Left cardiac atrium (tissue), 4 donors: ENCODE results near the gene UGGT2. TPM values are rescaled to one million over a fixed set of nuclear protein-coding genes. Genes with fewer than 3 reads are reported as not detected.
"Not testable (repeated sequence)": the region's sequence is repeated elsewhere in the genome, so short reads cannot be mapped to it uniquely, and the experiment has no call there.

ENCODE experiments used
- ATAC-seq, 2 donors: fragments of 200-7000 bp; cut with Tn5 transposase; one replicate each; pipeline ENCODE4 v1.9.1; 2020; ENCODE audit warnings: mild to moderate bottlenecking in 2 of 2, moderate library complexity in 2 of 2
- DNase-seq: peaks from one replicate; pipeline ENCODE4 v3.0.0-alpha.2; 2020
- intact Hi-C, 2 donors: fragments of 100-400 bp; cut with DNase I; formaldehyde crosslinking; loops; one replicate each; pipeline versions ENCODE4 v1.14.1 to v1.15.1; 2022 to 2023
- total RNA-seq, 2 donors: library from RNA; stranded (reverse); fragmentation: NEBNext Ultra II Directional; extraction: Animal tissue kit (Norgen Biotek cat#: 25700); gene quantifications; one replicate each; pipeline ENCODE4 v1.2.1, GENCODE V29; 2021
- donor health status: DM: no; HTN: yes; CAD: no.
- donor health status: DM: no; HTN: yes; CAD: no; lungs with severe emphysema.
- donor health status: DM: yes; HTN: yes; CAD: no.
- donor health status: Dilated cardiomyopathy.

UGGT2 gene
- total RNA-seq, 2 donors from 2014 or later = 17.0 to 27.3 TPM

DNA sequence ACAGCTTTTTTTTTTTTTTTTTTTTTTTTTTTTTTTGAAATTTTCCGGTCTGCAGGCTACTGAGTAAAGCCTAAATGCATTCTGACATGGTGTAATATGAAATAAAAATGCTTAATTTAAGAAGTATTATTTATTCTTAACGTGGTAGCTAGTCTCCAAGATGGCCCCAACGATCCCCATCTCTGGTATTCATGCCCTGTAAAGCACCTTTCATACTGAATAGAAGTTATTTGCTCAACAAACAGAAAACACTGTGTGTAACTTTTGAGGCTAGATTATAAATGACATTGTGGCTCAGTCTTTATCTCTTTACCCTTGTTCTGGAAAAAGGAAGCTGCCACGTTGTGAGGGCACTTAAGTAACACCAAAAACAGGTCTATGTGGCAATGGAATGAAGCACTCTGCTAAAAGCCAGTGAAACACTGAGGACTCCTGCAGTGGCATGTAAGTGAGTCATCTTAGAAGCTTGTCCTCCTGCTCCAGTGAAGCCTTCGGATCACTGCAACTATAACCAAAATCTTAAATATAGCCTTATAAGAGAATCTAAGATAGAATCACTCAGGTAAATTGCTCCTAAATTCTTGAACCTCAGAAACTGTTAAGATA, 128.7 kb downstream of the UGGT2 start:
- no peak for ATAC-seq
- DNase-seq = no peak
- intact Hi-C loops = no loop called here

DNA sequence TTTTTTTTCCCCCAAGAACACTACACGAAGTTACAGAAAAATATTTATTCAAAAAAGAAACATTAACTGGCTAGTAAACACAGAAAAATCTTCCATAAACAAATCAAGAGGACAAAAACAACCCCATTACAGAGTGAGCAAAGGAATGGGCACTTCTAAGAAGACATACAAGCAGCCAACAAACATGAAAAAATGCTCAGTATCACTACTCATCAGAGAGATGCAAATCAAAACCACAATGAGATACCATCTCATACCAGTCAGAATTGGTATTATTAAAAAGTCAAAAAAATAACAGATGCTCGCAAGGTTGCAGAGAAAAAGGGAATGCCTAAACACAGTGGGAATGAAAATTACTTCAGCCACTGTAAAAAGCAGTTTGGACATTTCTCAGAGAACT, 131.7 kb downstream of the UGGT2 start:
- intact Hi-C loops = no loop called here
- DNase-seq (no peak), ATAC-seq (no peak)

GRCh38 chr13:95920485-95920884, 132.7 kb downstream of the UGGT2 start:
- DNase-seq (no peak), ATAC-seq (no peak)
- intact Hi-C loops = no loop called here

DNA sequence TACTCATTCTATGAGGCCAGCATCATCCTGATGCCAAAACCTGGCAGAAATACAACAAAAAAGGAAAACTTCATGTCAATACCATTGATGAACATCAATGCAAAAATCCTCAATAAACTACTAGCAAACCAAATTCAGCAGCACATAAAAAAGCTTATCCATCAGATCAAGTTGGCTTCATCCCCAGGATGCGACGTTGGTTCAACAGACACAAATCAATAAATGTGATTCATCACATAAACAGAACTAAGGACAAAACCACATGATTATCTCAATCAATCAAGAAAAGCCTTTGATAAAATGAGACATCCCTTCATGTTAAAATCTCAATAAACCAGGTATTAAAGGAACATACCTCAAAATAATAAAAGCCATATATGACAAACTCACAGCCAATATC, 134.3 kb downstream of the UGGT2 start:
- intact Hi-C loops = no loop called here
- ATAC-seq = no peak
- no peak for DNase-seq

GRCh38 chr13:95914991-95915501, 138.2 kb downstream of the UGGT2 start:
- ATAC-seq (no peak), DNase-seq (no peak)
- intact Hi-C loops = no loop called here

GRCh38 chr13:95906999-95907398, 146.2 kb downstream of the UGGT2 start:
- DNase-seq (no peak), ATAC-seq (no peak)
- intact Hi-C loops = no loop called here

DNA sequence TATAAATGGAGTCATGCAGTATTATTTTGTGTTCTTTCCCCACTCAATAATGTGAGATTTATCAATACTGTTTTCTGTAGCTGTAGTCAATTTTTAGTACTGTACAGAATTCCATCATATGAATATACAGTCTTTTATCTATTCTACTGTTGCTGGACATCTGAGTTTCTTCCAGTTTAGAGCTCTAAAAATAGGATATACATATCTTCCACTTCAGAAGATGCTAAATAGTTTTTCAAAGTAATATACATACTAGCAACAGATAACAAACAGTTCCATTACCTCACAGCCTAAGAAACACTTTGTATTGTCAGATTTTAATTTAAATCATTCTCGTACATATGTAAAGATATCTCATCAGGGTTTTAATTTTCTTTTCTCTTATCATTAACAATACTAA, 149.6 kb downstream of the UGGT2 start:
- intact Hi-C loops = no loop called here
- no peak for ATAC-seq
- no peak for DNase-seq

- ATAC-seq = no peak
- intact Hi-C loops = no loop called here
Observed at GRCh38 chr13:95902741-95903140, 150.5 kb downstream of the UGGT2 start.

GRCh38 chr13:95898256-95898655, 154.9 kb downstream of the UGGT2 start:
- DNase-seq (no peak), ATAC-seq (no peak)
- intact Hi-C loops = no loop called here

More at GRCh38 chr13:95902741-95903140, 150.5 kb downstream of the UGGT2 start:
- DNase-seq = no peak

- intact Hi-C loops = no loop called here
- ATAC-seq (no peak), DNase-seq (no peak)
Observed at GRCh38 chr13:95896301-95896700, 156.9 kb downstream of the UGGT2 start.

DNA sequence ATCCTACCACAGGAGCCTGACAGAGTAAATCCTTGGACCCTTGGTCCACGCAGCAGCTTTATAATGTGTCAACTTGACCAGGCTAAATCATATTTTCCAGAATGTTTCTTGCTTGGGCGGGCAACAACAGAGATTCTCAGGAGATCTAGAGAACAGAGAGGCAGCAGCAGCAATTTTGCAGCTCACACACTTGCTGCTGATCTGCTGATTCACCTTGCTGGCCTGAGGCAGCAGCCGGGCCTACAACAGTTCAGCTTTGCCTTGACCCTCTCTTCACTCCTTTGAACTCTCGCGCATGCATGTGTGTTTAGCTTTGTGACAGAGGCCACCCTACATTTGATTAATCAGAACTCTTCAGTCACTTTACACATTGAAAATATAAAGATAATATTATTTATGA, 159.3 kb downstream of the UGGT2 start:
- ATAC-seq (no peak), DNase-seq (no peak)
- intact Hi-C loops = no loop called here

GRCh38 chr13:95882121-95882520, 171.1 kb downstream of the UGGT2 start:
- ATAC-seq = no peak
- DNase-seq = no peak
- intact Hi-C loops = no loop called here

DNA sequence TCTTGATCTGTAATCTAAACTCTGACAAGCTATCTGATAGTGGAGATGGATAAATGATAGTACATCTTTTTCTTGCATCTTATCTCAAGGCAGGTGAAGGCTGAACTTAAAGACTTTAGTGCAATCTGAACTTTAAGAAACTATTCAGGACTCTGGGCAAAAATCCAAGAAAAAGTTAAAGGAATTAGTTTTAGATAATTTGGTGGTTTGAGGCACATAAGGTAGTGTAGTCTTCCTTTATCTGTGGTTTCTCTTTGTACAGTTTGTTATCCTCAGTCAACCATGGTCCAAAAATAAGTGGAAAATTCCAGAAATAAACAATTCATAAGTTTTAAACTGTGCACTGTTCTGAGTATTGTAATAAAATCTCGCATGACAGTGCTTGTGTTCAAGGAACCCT, 172.9 kb downstream of the UGGT2 start:
- ATAC-seq (no peak), DNase-seq (no peak)
- intact Hi-C loops = no loop called here

DNA sequence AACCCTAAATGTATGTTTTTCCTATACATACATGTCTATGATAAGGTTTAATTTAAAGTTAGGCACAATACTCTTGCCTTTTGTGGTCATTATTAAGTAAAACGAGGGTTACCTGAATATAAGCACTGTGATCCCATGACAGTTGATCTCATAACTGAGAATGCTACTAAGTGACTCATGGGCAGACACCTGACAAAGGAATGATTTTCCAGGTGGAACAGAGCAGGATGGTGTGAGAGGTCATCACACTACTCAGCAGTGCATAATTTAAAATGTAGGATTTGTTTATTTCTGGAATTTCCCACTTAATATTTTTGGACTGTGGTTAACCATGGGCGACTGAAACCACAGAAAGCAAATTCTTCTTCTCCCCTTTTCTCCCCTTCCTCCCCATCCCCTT, 178.9 kb downstream of the UGGT2 start:
- ATAC-seq (no peak), DNase-seq (no peak)
- intact Hi-C loops = no loop called here

GRCh38 chr13:95870421-95870820, 182.8 kb downstream of the UGGT2 start:
- intact Hi-C loops = no loop called here
- ATAC-seq (no peak), DNase-seq (no peak)

DNA sequence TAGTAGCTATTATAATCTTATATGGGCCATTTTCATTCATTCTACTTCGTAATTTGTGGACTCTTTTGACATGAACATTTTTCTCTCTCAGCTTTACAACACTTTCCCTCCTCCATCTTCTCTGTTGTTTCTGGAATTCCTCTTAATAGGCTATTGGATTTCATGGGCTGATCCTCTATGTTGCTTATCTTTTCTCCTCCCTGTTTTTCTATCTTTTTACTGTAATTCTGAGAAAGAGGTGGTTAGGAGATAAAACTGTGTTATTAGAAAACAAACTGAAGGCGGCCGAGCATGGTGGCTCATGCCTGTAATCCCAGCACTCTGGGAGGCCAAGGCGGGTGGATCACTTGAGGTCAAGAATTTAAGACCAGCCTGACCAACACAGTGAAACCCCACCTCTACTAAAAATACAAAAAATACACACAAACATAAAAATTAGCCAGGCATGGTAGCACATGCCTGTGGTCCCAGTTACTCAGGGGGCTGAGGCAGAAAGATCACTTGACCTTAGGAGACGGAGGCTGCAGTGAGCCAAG, 188.1 kb downstream of the UGGT2 start:
- intact Hi-C loops = no loop called here
- ATAC-seq = no peak
- DNase-seq = no peak

DNA sequence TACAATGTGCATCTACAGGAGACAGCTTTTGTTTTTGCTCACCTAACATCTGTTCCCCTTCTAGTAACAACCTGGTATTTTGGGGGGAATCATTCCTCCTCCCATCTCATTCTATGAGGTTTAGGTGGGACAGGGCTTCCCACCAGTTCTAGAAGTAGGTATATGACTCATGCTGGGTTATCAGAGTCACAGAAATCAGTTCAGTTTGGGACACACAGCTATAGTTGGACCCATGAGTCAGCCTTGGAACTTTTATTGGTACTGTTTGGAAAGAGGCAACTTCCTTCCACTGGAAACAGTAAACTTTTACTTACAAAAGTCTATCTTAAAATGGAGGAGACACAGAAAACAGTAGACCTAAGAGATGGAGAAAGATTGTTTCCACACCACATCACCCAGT, 190.8 kb downstream of the UGGT2 start:
- ATAC-seq (no peak), DNase-seq (no peak)
- intact Hi-C loops = no loop called here

GRCh38 chr13:95861296-95861695, 191.9 kb downstream of the UGGT2 start:
- DNase-seq = no peak
- intact Hi-C loops = no loop called here
- no peak for ATAC-seq

DNA sequence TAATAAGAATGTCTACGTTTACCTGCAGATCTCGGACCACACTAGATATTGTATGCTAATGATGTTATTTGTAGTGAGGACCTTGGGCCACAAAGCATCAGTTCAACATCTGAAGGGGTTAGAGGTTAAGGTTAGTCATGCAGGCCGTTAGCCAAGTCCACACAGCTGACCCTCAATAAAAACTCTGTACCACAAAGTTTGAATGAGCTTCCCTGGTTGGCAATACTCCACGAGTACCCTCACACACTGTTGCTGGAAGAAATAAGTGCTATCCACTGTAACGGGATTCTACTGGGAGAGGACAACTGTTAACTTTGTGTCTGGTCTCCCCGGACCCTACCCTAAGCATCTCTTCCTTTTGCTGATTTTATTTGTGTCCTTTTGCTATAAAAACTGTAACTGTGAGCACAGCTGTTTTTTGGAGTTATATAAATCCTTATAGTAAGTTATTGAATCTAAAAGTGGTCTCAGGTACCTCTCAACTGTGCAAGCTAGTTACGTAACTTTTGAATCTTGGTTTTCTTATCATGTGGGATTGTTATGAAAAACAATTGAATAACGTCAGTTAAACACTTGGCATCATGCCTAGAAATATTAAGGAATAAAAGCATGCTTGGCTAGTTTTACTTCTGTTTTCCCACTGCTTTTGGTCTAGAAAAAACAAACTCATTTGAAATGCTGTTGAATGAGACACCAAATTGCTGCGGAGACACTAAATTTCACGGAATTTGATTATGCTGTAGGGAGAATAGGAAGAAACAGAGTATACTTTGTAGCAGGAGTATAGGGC, 194.7 kb downstream of the UGGT2 start:
- DNase-seq = no peak
- ATAC-seq = no peak
- intact Hi-C loops = no loop called here

DNA sequence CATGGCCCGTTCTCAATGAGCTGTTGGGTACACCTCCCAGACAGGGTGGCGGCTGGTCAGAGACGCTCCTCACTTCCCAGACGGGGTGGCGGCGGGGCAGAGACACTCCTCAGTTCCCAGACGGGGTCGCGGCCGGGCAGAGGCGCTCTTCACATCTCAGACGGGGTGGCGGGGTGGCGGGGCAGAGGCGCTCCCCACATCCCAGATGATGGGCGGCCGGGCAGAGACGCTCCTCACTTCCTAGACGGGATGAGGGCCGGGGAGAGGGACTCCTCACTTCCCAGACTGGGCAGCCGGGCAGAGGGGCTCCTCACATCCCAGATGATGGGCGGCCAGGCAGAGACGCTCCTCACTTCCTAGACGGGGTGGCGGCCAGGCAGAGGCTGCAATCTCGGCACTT, 207.5 kb downstream of the UGGT2 start:
- ATAC-seq, intact Hi-C loops, DNase-seq: not testable (repeated sequence)

DNA sequence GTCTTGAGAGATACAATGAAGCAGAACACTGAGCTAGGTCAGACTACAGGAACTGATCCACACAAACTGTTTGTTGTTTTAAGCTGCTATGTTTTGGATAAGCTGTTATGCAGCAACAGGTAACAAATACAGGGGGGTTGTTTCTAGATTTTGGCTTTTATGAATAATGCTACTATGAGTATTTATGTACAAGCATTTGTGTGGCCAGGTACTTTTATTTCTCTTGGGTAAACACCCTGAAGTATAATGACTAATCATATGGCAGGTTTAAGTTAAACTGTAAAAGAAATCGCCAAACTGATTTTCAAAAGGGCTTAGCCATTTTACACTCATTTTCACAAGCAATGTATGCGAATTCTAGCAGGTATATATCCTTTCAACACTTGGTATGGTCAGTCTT, 210.3 kb downstream of the UGGT2 start:
- intact Hi-C loops = no loop called here
- ATAC-seq (no peak), DNase-seq (no peak)
